Muscle of back (tissue), 11 donors: Measurements from ENCODE around the gene SLC34A2. TPM values are rescaled to one million over a fixed set of nuclear protein-coding genes. Genes with fewer than 3 reads are reported as not detected.
A peak's percentile ranks its signal among the peaks of the same experiment; 100 is the strongest.
"Not testable (repeated sequence)": the region's sequence is repeated elsewhere in the genome, so short reads cannot be mapped to it uniquely, and the experiment has no call there.

Experiments used
- DNase-seq, 3 donors: peaks; one replicate each; pipeline versions ENCODE4 v3.0.0 to v3.0.0-alpha.2; 2013
- polyA plus RNA-seq, 10 donors: library from polyadenylated mRNA; unstranded; fragments of 120-200 nt; gene quantifications; one replicate each; pipeline ENCODE4 v1.2.1, GENCODE V29; 2013; ENCODE audit not compliant: insufficient read length in 10 of 10

The SLC34A2 gene
- polyA plus RNA-seq, 10 donors, result 0.05 to 0.48 (median 0.11) TPM; not detected in 4

DNA sequence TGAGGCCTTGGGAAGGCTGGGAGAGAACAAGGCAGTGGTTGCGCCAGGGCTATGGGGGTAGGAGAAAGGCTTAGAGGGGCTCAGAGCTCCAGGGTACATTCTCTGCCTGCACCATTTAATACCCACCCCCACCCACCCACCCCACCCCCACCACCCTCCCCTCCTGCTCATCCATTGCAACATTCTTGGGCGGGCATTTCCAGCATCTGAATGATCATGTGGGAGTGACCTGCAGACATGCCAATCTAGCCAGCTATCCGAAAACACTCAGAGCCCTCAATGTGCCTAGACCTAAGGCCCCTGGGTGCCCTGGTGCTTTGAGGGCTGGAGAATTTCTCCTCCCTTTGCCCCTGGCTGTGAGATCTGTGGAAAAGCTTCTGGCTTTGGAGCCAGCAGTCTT lies 3.1 kb downstream of the SLC34A2 start:
- DNase-seq, result no peak

DNA sequence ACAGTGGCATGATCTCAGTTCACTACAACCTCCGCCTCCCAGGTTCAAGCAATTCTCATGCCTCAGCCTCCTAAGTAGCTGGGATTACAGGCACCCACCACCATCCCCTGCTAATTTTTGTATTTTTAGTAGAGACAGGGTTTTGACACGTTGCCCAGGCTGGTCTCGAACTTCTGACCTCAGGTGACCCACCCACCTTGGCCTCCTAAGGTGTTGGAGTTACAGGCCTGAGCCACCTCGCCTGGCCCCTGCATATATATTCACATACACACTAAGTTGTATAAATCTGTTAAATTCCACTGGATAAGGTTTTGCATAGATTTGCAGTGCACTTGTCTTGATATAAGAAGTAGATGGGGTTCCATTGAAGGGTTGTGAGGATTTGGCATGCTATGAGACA lies 5.8 kb downstream of the SLC34A2 start:
- not testable (repeated sequence) for DNase-seq

DNA sequence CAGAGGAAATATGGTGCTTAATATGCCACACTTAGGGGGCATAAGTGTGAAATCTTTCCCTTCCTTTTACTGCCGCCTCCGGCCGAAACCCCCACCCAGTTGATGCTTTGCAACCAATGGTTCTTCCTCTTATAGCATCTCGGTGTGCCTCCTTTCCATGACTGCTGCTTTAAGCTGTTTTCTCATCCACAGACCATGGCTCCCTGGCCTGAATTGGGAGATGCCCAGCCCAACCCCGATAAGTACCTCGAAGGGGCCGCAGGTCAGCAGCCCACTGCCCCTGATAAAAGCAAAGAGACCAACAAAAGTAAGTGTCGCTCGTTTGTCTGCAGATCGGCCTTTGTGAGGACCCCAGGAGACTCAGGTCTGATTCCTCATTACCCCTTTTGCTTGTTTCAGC lies 6.7 kb downstream of the SLC34A2 start:
- DNase-seq, result no peak

DNA sequence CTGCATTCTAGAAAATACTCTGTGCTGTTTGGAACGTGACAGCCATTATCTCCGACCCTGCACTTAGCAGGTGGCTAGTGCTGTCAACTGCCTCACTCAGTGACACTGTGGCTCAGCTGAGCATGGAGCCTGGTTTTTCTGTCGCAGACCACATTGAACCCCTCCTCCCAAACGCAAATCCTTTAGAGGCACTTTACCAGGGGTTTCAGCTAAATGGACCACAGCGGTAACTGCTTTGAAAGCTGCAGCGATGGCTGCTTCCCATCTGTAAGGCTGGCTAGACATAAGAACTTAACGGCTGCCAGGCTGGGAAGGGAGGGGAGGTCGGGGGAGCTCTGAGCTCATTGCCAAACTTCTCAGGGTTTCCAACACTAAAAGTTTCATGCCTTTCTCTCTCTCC lies 8.1 kb downstream of the SLC34A2 start:
- DNase-seq, result peak in 2 of 3 donors; percentile 32 to 55

DNA sequence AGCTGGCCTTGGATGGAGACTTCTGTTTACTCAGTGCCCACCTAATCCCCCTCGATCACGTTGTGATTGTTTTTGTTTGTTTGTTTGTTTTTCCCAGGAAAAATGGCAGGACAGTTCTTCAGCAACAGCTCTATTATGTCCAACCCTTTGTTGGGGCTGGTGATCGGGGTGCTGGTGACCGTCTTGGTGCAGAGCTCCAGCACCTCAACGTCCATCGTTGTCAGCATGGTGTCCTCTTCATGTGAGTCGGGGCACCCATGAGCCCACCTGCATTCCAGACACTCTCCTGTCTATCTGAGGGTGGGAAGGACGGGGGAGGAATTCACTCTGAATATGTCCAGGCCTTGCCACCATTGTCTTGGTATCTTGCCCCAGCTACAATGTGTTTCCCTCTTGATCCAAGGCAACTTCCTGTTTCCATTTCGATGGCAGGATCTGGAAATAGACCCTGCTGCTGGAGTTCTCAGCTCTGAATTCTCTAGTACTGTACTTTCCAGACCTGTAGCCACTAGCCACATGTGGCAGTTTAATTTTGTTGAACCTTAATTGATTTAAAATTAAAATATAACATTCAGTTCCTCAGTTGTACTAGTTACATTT lies 10.5 kb downstream of the SLC34A2 start:
- DNase-seq, result no peak

DNA sequence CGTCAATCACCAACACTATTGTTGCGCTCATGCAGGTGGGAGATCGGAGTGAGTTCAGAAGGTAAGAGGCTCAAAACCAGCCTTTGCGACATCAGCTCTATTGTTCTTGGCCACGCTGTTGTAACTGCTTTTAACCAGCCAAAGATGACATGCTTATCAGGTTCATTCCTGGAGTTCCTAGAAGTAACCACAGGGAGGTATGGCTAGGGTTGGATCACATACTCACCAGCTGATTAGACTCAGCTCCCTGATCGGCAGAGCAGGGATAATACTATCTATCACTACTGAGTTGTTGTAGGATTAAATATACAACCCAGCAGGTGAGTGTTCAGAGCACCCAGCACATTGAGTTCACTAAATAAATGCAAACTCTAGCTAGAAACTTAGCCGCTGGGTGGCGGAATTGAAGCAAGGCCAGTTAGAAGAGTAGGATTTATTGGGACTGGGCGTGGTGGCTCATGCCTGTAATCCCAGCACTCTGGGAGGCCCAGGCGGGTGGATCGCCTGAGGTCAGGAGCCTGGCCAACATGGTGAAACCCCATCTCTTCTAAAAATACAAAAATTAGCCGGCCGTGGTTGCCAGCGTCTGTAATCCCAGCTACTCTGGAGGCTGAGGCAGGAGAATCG lies 12.4 kb downstream of the SLC34A2 start:
- no peak for DNase-seq

DNA sequence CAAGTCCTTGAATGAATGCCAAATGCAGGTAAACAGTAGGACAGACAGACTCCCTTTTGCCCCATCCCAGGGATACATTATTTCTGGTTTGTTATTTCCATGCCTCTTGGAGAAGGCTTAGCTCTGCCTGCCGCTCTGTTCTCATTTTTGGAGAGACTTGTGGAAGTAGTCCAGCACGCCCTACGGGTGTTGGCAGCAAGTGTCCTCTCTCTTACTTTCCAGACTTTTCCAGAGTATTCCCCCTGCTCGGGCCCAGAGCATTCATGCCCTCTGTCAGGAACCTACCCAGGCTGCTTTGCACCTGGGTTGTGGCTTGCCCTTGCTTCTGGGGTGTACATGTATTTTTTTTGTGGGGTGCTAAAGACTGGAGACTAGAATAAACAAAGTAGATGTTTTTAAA lies 15.3 kb downstream of the SLC34A2 start:
- DNase-seq, result no peak

DNA sequence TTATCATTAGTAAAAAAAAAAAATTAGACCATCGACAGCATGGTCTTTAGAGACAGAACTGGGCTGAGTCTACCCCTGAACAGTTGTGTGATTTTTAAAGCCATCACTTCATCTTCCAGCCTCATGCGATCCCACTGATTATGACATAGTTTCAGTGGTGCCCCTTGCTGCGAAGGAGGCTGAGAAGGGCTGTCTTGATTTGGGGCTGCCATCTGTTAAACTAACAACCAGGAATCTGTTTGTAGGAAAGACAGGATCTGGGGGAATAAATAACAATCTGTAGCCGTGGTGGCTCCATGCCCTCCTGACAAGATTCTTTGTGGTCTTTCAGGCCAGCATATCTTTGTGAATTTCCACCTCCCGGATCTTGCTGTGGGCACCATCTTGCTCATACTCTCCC lies 17.1 kb downstream of the SLC34A2 start:
- no peak for DNase-seq

DNA sequence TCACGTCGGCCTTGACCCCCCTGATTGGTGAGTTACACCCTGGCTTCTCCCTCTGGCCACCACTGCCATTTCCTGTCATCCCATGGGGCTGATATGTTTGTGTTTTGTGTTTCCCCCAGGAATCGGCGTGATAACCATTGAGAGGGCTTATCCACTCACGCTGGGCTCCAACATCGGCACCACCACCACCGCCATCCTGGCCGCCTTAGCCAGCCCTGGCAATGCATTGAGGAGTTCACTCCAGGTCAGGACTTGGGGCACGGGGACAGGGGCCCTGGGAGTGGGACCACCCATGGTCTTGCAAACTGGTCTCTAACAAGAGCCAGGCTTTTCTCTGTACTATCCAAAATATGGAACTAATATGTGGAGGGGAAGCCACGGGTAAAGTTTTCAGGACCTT lies 18.7 kb downstream of the SLC34A2 start:
- DNase-seq, result no peak

DNA sequence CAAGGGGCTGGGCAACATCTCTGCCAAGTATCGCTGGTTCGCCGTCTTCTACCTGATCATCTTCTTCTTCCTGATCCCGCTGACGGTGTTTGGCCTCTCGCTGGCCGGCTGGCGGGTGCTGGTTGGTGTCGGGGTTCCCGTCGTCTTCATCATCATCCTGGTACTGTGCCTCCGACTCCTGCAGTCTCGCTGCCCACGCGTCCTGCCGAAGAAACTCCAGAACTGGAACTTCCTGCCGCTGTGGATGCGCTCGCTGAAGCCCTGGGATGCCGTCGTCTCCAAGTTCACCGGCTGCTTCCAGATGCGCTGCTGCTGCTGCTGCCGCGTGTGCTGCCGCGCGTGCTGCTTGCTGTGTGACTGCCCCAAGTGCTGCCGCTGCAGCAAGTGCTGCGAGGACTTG lies 20.6 kb downstream of the SLC34A2 start:
- no peak for DNase-seq

DNA sequence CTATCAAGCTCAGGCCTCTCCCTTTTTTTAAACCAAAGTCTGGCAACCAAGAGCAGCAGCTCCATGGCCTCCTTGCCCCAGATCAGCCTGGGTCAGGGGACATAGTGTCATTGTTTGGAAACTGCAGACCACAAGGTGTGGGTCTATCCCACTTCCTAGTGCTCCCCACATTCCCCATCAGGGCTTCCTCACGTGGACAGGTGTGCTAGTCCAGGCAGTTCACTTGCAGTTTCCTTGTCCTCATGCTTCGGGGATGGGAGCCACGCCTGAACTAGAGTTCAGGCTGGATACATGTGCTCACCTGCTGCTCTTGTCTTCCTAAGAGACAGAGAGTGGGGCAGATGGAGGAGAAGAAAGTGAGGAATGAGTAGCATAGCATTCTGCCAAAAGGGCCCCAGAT lies 21.5 kb downstream of the SLC34A2 start:
- no peak for DNase-seq

DNA sequence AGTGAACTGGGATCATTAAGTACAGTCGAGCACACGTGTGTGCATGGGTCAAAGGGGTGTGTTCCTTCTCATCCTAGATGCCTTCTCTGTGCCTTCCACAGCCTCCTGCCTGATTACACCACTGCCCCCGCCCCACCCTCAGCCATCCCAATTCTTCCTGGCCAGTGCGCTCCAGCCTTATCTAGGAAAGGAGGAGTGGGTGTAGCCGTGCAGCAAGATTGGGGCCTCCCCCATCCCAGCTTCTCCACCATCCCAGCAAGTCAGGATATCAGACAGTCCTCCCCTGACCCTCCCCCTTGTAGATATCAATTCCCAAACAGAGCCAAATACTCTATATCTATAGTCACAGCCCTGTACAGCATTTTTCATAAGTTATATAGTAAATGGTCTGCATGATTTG lies 22.3 kb downstream of the SLC34A2 start:
- DNase-seq, result no peak

DNA sequence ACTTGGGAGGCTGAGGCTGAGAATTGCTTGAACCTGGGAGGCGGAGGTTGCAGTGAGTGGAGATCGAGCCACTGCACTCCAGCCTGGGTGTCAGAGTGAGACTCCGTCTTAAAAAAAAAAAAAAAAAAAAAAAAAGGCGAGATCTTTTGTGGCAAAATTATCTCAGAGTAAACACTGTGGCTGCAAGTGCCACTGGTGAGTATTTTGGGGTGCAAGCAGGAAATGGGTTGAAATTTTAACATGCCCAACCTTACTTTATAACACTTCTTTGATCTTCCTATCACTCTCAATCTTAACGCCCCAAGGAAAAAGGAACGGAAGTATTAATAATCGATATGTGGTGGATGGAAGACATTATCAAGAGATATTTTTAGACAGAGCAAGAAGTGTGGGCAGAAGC lies 32.1 kb downstream of the SLC34A2 start:
- no peak for DNase-seq

DNA sequence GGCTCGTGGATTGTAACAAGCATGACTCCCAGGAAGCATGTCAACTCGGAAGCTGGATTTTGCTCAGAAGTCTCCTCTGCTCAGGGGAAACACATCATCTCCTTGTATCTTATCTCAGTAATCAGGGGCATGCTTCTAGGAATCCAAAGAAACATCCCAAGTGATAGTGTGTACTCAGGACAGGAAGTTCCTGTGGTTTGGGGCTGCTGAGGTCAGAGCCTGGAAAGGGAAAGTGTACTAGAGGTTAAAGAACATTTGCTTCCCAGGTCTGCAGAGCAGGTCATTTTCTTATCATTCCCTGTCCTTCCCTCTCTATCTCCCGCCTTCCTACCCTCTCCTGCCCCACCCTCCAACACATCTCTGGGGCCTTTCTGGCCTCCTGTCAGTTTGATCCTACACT lies 38.8 kb downstream of the SLC34A2 start:
- no peak for DNase-seq

DNA sequence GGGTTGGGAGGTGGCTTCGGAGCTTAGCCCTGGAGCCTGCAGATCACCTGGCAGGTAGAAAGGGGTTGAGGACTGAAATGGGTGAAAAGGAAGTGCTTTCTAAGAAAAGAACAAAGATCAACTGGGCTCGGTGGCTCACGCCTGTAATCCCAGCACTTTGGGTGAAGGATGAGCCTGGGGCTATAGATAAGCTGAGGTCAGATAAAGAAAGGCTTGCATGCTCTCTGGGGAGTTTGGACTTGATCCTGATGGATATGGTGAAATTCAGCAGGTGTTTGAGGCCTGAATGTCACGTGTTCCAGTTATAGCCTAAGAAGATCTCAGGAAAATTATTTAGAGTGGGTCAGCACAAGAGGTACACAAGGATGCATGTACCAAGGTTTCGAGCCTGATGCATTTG lies 40.8 kb downstream of the SLC34A2 start:
- no peak for DNase-seq

DNA sequence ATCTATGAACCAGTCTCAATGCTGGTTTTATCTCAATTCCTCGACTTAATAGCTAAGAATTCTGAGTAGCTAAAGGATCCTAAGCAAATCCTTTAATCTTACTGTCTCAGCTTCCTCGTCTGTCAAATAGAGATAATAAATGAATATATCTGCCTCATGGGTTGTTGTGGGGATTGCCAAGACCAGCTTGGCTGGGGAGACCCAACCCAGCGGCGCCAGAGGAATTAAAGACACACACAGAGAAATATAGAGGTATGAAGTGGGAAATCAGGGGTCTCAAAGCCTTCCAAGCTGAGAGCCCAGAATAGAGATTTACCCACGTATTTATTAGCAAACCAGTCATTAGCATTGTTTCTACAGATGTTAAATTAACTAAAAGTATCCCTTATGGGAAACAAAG lies 41.9 kb downstream of the SLC34A2 start:
- DNase-seq, result no peak

DNA sequence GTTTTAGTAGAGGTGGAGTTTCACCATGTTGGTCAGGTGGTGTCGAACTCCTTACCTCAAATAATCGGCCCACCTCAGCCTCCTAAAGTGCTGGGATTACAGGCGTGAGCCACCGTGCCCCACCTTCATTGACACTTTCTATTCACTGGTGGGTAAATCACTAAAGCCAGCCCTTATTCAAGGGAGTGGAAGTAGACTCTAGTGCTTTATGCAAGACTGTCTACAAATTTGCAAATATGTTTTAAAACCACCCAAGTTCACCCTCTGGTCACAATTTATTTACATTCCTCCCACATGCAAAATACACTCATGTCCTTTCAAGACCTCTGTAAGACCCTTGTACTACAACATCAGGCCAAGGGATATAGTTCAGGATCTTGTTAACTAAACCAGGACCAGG lies 45.0 kb downstream of the SLC34A2 start:
- no peak for DNase-seq

DNA sequence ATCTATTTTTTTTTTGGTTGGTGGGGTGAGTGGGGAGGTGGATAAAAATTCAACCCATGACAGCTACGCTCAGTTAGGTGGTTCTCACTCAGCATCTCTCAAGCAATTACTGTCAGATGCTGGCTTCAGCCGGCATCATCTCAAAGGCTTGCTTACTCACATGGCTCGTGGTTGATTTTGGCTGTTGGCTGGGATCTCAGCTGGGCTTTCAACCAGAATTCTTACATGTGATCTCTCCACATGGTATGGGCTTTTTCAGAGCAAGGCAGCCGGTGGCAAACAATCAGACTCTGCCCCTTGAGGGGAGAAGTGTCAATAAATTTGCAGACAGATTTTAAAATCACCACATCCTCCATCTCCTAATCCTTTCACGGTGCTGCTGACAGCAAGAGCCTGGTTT lies 47.2 kb downstream of the SLC34A2 start:
- DNase-seq, result peak; percentile 6 to 41 (median 23)

DNA sequence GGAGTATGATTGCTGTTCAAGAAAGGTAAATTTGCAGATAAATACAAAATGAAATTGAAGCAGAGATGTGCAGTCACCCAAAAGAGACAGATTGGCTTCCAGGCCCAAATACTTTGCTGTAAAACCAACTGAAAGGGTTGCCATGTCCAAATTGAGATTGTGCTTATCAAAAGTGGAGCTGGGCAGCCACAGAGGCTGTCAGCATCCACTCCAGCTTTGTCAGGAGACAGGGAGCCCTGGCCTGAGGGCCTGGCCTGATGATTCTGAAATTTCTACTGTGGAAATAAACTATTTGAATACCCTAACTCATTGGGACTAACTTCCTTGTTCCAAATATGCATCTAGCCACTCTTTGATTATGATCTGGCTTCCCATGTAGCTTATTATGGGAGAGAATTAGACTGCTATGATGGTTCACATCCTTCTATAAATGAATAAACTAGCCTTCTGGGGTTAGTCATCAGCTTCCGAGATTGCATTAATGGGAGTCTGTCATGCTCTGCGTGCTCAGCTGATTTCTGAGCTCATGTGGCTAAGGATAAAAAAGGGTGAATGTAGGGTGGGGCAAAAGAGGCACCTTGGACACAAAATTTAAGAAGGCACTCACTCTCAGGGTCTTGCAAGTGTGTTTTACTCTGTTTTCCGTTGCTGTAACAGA lies 48.2 kb downstream of the SLC34A2 start:
- DNase-seq, result no peak

DNA sequence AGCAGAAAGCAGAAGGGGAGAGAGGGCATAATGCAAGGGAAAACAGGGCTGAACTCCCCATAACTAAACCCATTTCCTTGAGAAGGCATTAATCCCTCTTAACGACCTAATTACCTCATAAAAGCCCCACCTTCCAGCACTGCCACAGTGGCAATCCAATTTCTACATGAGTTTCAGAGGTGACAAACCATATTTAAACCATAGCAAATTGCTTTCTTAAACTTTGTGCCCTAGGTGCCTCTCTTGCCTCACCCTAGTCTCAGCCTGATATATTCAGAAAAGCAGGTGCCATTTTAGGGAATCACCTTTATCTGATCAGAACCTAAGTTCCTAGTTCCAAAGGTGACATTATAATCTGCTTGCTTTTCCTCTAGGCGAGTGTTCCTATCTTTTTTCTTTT lies 48.9 kb downstream of the SLC34A2 start:
- DNase-seq, result no peak

DNA sequence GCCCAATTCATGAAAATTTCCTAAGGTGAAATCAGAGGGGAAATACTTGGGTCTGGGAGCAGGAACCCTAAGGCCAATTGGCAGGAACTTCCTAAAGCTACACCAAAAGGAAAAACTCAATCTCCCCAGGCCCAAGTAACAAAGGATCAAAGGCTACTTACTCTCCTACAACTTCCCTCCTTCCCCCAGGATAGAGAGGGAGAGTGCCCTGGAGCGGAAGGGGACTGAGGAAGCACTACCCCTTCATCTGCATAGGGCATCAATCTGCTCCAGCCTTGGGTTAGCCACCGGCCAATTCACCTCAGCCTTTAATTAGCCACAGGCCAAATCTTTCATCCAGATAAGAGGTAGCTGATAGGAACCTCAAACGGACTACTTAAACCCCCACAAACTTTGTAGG lies 55.0 kb downstream of the SLC34A2 start:
- DNase-seq, result no peak

DNA sequence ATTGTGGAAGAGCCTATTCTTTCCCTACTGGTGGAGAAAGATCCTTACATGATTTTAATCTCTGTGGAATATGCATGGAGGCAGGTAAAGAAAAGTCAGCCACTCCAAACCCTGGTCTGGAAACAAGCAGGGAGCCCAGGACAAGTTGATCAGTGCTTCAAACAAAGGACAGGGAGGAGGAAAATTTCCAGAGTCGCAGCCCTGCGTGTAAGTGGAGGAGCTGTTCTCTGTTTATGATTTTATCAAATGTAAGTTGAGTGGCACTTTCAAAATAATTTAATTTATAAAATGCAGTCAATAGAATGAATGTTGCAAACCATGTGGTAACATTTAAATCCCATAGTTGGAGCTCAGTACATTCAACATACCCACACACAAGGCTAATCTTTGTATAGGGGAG lies 57.0 kb downstream of the SLC34A2 start:
- DNase-seq, result no peak

DNA sequence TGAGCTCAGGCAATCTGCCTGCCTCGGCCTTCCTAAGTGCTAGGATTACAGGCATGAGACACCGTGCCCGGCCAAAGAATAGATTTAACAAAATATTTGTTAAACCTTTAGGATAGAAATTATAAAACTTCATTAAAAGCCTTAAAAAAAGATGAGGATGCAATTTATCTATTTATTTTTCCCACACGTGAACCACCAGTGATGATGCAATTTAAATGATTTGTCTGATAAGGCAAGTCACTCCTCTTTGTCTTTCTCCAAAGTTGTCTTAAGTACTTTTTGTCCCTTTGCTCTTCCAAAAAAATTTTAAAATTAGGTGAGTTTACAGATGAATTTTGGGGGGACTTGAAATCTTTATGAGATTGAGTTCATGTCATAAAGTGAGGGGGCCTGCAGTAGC lies 58.2 kb downstream of the SLC34A2 start:
- no peak for DNase-seq

DNA sequence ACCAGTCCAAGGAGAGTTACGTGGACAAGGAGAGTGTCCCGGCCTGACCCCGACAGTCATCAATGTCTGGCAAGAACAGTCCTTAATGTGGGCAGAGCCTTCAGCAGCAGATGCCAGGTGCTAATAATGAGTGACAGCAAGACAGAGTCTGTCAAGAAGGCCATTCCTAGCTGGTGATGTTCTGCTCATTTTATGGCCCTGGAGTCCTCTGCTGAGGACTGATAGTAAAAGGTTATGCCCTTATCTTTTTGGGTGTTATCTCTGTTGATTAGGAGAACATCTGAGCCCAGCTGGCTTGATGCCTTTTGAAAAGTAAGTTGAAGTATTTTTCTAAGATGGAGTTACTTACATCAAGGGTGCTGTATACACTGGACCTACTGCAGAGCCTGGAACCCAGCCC lies 67.3 kb downstream of the SLC34A2 start:
- DNase-seq, result no peak
